Activated naive CD4-positive, alpha-beta T cell treated with anti-CD3 and anti-CD28 coated beads, Interleukin-2, amount 50 U/mL, for 24 hours (primary cell): ENCODE results near the gene DES.
"Not testable (repeated sequence)": the region's sequence is repeated elsewhere in the genome, so short reads cannot be mapped to it uniquely, and the experiment has no call there.

Source experiments
- H3K27ac Mint-ChIP-seq: one replicate; pipeline ENCODE4 v1.8.0; 2021; ENCODE audit warnings: mild to moderate bottlenecking, mixed read lengths
- H3K27me3 Mint-ChIP-seq: one replicate; pipeline ENCODE4 v1.8.0; 2021; ENCODE audit warnings: mixed read lengths
- H3K36me3 Mint-ChIP-seq: one replicate; pipeline ENCODE4 v1.8.0; 2021; ENCODE audit warnings: mixed read lengths
- H3K4me1 Mint-ChIP-seq: one replicate; pipeline ENCODE4 v1.8.0; 2021; ENCODE audit warnings: mixed read lengths
- H3K4me3 Mint-ChIP-seq: one replicate; pipeline ENCODE4 v1.8.0; 2021; ENCODE audit warnings: mild to moderate bottlenecking, mixed read lengths
- H3K9me3 Mint-ChIP-seq: one replicate; pipeline ENCODE4 v1.8.0; 2021; ENCODE audit warnings: mixed read lengths

Gene DES

GRCh38 chr2:219392754-219393153 lies 25.4 kb upstream of the DES start:
- H3K4me1 Mint-ChIP-seq = peaks cover 19% of the 10 kb centered on the region
- no peaks in the 10 kb centered on the region for H3K27me3 Mint-ChIP-seq
- H3K9me3 Mint-ChIP-seq = no peaks in the 10 kb centered on the region
- H3K27ac Mint-ChIP-seq = no peak overlapping the region
- no peaks in the 10 kb centered on the region for H3K36me3 Mint-ChIP-seq
- H3K4me3 Mint-ChIP-seq = no peak overlapping the region

GRCh38 chr2:219395056-219395455 lies 23.1 kb upstream of the DES start:
- not testable (repeated sequence) for H3K4me3 Mint-ChIP-seq, H3K36me3 Mint-ChIP-seq, H3K9me3 Mint-ChIP-seq, H3K27me3 Mint-ChIP-seq, H3K27ac Mint-ChIP-seq
- H3K4me1 Mint-ChIP-seq = peaks cover 15% of the 10 kb centered on the region

- H3K27ac Mint-ChIP-seq = no peak overlapping the region
- no peaks in the 10 kb centered on the region for H3K36me3 Mint-ChIP-seq
- H3K4me3 Mint-ChIP-seq = no peak overlapping the region
- H3K27me3 Mint-ChIP-seq = no peaks in the 10 kb centered on the region
- H3K4me1 Mint-ChIP-seq = peaks cover 15% of the 10 kb centered on the region
- H3K9me3 Mint-ChIP-seq = no peaks in the 10 kb centered on the region
Observed at GRCh38 chr2:219395609-219396008, 22.6 kb upstream of the DES start.

- H3K4me3 Mint-ChIP-seq = no peak overlapping the region
- H3K27me3 Mint-ChIP-seq = no peaks in the 10 kb centered on the region
- H3K36me3 Mint-ChIP-seq = no peaks in the 10 kb centered on the region
- H3K9me3 Mint-ChIP-seq = no peaks in the 10 kb centered on the region
- peak overlapping the region; percentile 15 for H3K27ac Mint-ChIP-seq
- peaks cover 15% of the 10 kb centered on the region for H3K4me1 Mint-ChIP-seq
Observed at GRCh38 chr2:219396863-219397457, 21.2 kb upstream of the DES start.

- no peaks in the 10 kb centered on the region for H3K36me3 Mint-ChIP-seq
- H3K4me1 Mint-ChIP-seq = peaks cover 15% of the 10 kb centered on the region
- no peaks in the 10 kb centered on the region for H3K9me3 Mint-ChIP-seq
- H3K4me3 Mint-ChIP-seq = no peak overlapping the region
- H3K27ac Mint-ChIP-seq = no peak overlapping the region
- no peaks in the 10 kb centered on the region for H3K27me3 Mint-ChIP-seq
Observed at GRCh38 chr2:219398721-219399363, 19.3 kb upstream of the DES start.

- Mint-ChIP-seq H3K9me3 (no peaks in the 10 kb centered on the region), H3K4me1 (peaks cover 15% of the 10 kb centered on the region), H3K36me3 (no peaks in the 10 kb centered on the region), H3K27me3 (no peaks in the 10 kb centered on the region), H3K27ac (no peak overlapping the region), H3K4me3 (no peak overlapping the region)
Observed at GRCh38 chr2:219399716-219400478, 18.3 kb upstream of the DES start.

- Mint-ChIP-seq H3K27ac (no peak overlapping the region), H3K9me3 (no peaks in the 10 kb centered on the region), H3K27me3 (no peaks in the 10 kb centered on the region), H3K36me3 (no peaks in the 10 kb centered on the region), H3K4me1 (peaks cover 15% of the 10 kb centered on the region), H3K4me3 (no peak overlapping the region)
Observed at GRCh38 chr2:219400562-219400961, 17.6 kb upstream of the DES start.

- Mint-ChIP-seq H3K9me3 (no peaks in the 10 kb centered on the region), H3K27me3 (no peaks in the 10 kb centered on the region), H3K4me3 (no peak overlapping the region), H3K27ac (no peak overlapping the region), H3K4me1 (peaks cover 14% of the 10 kb centered on the region), H3K36me3 (no peaks in the 10 kb centered on the region)
Observed at GRCh38 chr2:219401606-219402005, 16.6 kb upstream of the DES start.

GRCh38 chr2:219402665-219403515 lies 15.3 kb upstream of the DES start:
- no peak overlapping the region for H3K4me3 Mint-ChIP-seq
- H3K27ac Mint-ChIP-seq = no peak overlapping the region

GRCh38 chr2:219403861-219404260 lies 14.3 kb upstream of the DES start:
- Mint-ChIP-seq H3K4me3 (no peak overlapping the region), H3K36me3 (no peaks in the 10 kb centered on the region), H3K27me3 (no peaks in the 10 kb centered on the region), H3K9me3 (no peaks in the 10 kb centered on the region), H3K27ac (no peak overlapping the region), H3K4me1 (no peaks in the 10 kb centered on the region)

More at GRCh38 chr2:219402665-219403515, 15.3 kb upstream of the DES start:
- H3K9me3 Mint-ChIP-seq = no peaks in the 10 kb centered on the region
- no peaks in the 10 kb centered on the region for H3K36me3 Mint-ChIP-seq
- no peaks in the 10 kb centered on the region for H3K27me3 Mint-ChIP-seq
- H3K4me1 Mint-ChIP-seq = peaks cover 2% of the 10 kb centered on the region

- H3K4me3 Mint-ChIP-seq = no peak overlapping the region
- H3K4me1 Mint-ChIP-seq = no peaks in the 10 kb centered on the region
- H3K27ac Mint-ChIP-seq = no peak overlapping the region
- H3K36me3 Mint-ChIP-seq = no peaks in the 10 kb centered on the region
- H3K27me3 Mint-ChIP-seq = no peaks in the 10 kb centered on the region
- H3K9me3 Mint-ChIP-seq = no peaks in the 10 kb centered on the region
Observed at GRCh38 chr2:219404291-219404910, 13.8 kb upstream of the DES start.

GRCh38 chr2:219404954-219405353 lies 13.2 kb upstream of the DES start:
- Mint-ChIP-seq H3K36me3 (no peaks in the 10 kb centered on the region), H3K27ac (no peak overlapping the region), H3K4me1 (no peaks in the 10 kb centered on the region), H3K9me3 (no peaks in the 10 kb centered on the region), H3K4me3 (no peak overlapping the region), H3K27me3 (no peaks in the 10 kb centered on the region)

GRCh38 chr2:219405451-219405850 lies 12.7 kb upstream of the DES start:
- Mint-ChIP-seq H3K27ac (no peak overlapping the region), H3K9me3 (no peaks in the 10 kb centered on the region), H3K36me3 (no peaks in the 10 kb centered on the region), H3K4me1 (no peaks in the 10 kb centered on the region), H3K27me3 (no peaks in the 10 kb centered on the region), H3K4me3 (no peak overlapping the region)

GRCh38 chr2:219405958-219406860 lies 12.0 kb upstream of the DES start:
- no peaks in the 10 kb centered on the region for H3K4me1 Mint-ChIP-seq
- H3K36me3 Mint-ChIP-seq = no peaks in the 10 kb centered on the region
- H3K4me3 Mint-ChIP-seq = no peak overlapping the region
- no peaks in the 10 kb centered on the region for H3K27me3 Mint-ChIP-seq
- no peaks in the 10 kb centered on the region for H3K9me3 Mint-ChIP-seq
- no peak overlapping the region for H3K27ac Mint-ChIP-seq
